IPS DF 6.9 (cell line): Measurements from ENCODE around the gene ZAP70.
A peak's percentile ranks its signal among the peaks of the same experiment; 100 is the strongest.
"Not testable (repeated sequence)": the region's sequence is repeated elsewhere in the genome, so short reads cannot be mapped to it uniquely, and the experiment has no call there.

ENCODE experiments used
- DNase-seq: peaks from one replicate; pipeline ENCODE4 v3.0.0-alpha.2; 2013; ENCODE audit warnings: low read depth, low spot score
- H3K27ac ChIP-seq: one replicate; pipeline ENCODE4 v1.5.1; 2013; ENCODE audit warnings: low read length, control low read depth
- H3K27me3 ChIP-seq: 2 replicates; pipeline ENCODE4 v1.6.1; 2013; ENCODE audit warnings: mild to moderate bottlenecking, low read length; ENCODE audit not compliant: control insufficient read depth, insufficient read depth
- H3K36me3 ChIP-seq: 2 replicates; pipeline ENCODE4 v1.6.1; 2013; ENCODE audit warnings: low read length; ENCODE audit not compliant: control insufficient read depth, insufficient read depth
- H3K4me1 ChIP-seq: 2 replicates; pipeline ENCODE4 v1.6.1; 2013; ENCODE audit warnings: low read length; ENCODE audit not compliant: control insufficient read depth, insufficient read depth
- H3K4me3 ChIP-seq: 2 replicates; pipeline ENCODE4 v1.5.1; 2013; ENCODE audit warnings: mild to moderate bottlenecking, low read length
- H3K9me3 ChIP-seq: 2 replicates; pipeline ENCODE4 v1.6.1; 2013; ENCODE audit warnings: low read length, inconsistent platforms; ENCODE audit not compliant: control insufficient read depth, insufficient read depth
- WGBS: extraction: QIAGEN DNeasy Blood & Tissue Kit; methylation state at CpG from one replicate; pipeline ENCODE4 v1.1.7; 2013; ENCODE audit warnings: mixed read lengths, missing lambda C conversion rate; ENCODE audit not compliant: insufficient read length, insufficient coverage; 5-methylcytosine and 5-hydroxymethylcytosine counted together

The ZAP70 gene

GRCh38 chr2:97675430-97676113 is 37.8 kb upstream of the ZAP70 start:
- Histone ChIP-seq H3K36me3 (no peaks in the 10 kb centered on the region), H3K9me3 (no peaks in the 10 kb centered on the region), H3K27ac (no peak overlapping the region), H3K4me1 (no peaks in the 10 kb centered on the region), H3K27me3 (no peaks in the 10 kb centered on the region), H3K4me3 (no peak overlapping the region)
- no CpG with 5 or more reads among the region's 5 CpGs for WGBS
- no peak for DNase-seq

GRCh38 chr2:97676620-97677019 is 36.8 kb upstream of the ZAP70 start:
- H3K4me3 ChIP-seq = no peak overlapping the region

GRCh38 chr2:97677480-97677879 is 35.9 kb upstream of the ZAP70 start:
- Histone ChIP-seq H3K4me3 (no peak overlapping the region), H3K9me3 (no peaks in the 10 kb centered on the region), H3K27me3 (no peaks in the 10 kb centered on the region), H3K36me3 (no peaks in the 10 kb centered on the region), H3K4me1 (no peaks in the 10 kb centered on the region), H3K27ac (no peak overlapping the region)
- DNase-seq = no peak
- no CpG with 5 or more reads among the region's 2 CpGs for WGBS

More at GRCh38 chr2:97676620-97677019, 36.8 kb upstream of the ZAP70 start:
- no peaks in the 10 kb centered on the region for H3K27me3 ChIP-seq
- no peaks in the 10 kb centered on the region for H3K9me3 ChIP-seq
- no peaks in the 10 kb centered on the region for H3K4me1 ChIP-seq
- DNase-seq = no peak
- H3K27ac ChIP-seq = no peak overlapping the region
- no CpG with 5 or more reads among the region's 1 CpG for WGBS
- no peaks in the 10 kb centered on the region for H3K36me3 ChIP-seq

GRCh38 chr2:97678298-97678697 is 35.1 kb upstream of the ZAP70 start:
- H3K4me3 ChIP-seq = no peak overlapping the region
- DNase-seq = no peak
- H3K27me3 ChIP-seq = no peaks in the 10 kb centered on the region
- no peaks in the 10 kb centered on the region for H3K9me3 ChIP-seq
- H3K27ac ChIP-seq = no peak overlapping the region
- no peaks in the 10 kb centered on the region for H3K4me1 ChIP-seq
- no peaks in the 10 kb centered on the region for H3K36me3 ChIP-seq
- WGBS = no CpG with 5 or more reads among the region's 1 CpG

GRCh38 chr2:97687235-97687634 is 26.1 kb upstream of the ZAP70 start:
- not testable (repeated sequence) for H3K4me1 ChIP-seq, H3K9me3 ChIP-seq, H3K27ac ChIP-seq, H3K36me3 ChIP-seq, H3K27me3 ChIP-seq, H3K4me3 ChIP-seq, DNase-seq
- no CpG with 5 or more reads among the region's 3 CpGs for WGBS

GRCh38 chr2:97688062-97688827 is 25.1 kb upstream of the ZAP70 start:
- H3K4me3 ChIP-seq = no peak overlapping the region
- no peaks in the 10 kb centered on the region for H3K27me3 ChIP-seq
- H3K27ac ChIP-seq = no peak overlapping the region
- no peaks in the 10 kb centered on the region for H3K36me3 ChIP-seq
- no peak for DNase-seq
- H3K4me1 ChIP-seq = peaks cover 2% of the 10 kb centered on the region; the same call in 1 of the 2 replicates
- no CpG with 5 or more reads among the region's 11 CpGs for WGBS
- H3K9me3 ChIP-seq = no peaks in the 10 kb centered on the region

GRCh38 chr2:97691166-97691565 is 22.2 kb upstream of the ZAP70 start:
- Histone ChIP-seq H3K27me3 (no peaks in the 10 kb centered on the region), H3K9me3 (no peaks in the 10 kb centered on the region), H3K4me1 (peaks cover 2% of the 10 kb centered on the region; the same call in 1 of the 2 replicates), H3K36me3 (no peaks in the 10 kb centered on the region), H3K27ac (no peak overlapping the region), H3K4me3 (no peak overlapping the region)
- no CpG with 5 or more reads among the region's 6 CpGs for WGBS
- DNase-seq = peak; percentile 29

GRCh38 chr2:97693476-97693875 is 19.9 kb upstream of the ZAP70 start:
- DNase-seq = no peak
- no peaks in the 10 kb centered on the region for H3K9me3 ChIP-seq
- H3K4me3 ChIP-seq = no peak overlapping the region
- H3K4me1 ChIP-seq = peaks cover 2% of the 10 kb centered on the region; the same call in 1 of the 2 replicates
- H3K27me3 ChIP-seq = no peaks in the 10 kb centered on the region
- no peaks in the 10 kb centered on the region for H3K36me3 ChIP-seq
- no peak overlapping the region for H3K27ac ChIP-seq

- WGBS = no CpG with 5 or more reads among the region's 5 CpGs
- no peaks in the 10 kb centered on the region for H3K9me3 ChIP-seq
- no peak for DNase-seq
- no peak overlapping the region for H3K27ac ChIP-seq
- H3K27me3 ChIP-seq = no peaks in the 10 kb centered on the region
- H3K36me3 ChIP-seq = no peaks in the 10 kb centered on the region
- H3K4me1 ChIP-seq = peaks cover 2% of the 10 kb centered on the region; the same call in 1 of the 2 replicates
- H3K4me3 ChIP-seq = no peak overlapping the region
Observed at GRCh38 chr2:97695744-97696143, 17.6 kb upstream of the ZAP70 start.

GRCh38 chr2:97697252-97698235 is 15.8 kb upstream of the ZAP70 start:
- peak; percentile 57 for DNase-seq
- WGBS = no CpG with 5 or more reads among the region's 14 CpGs
- Histone ChIP-seq H3K4me1 (no peaks in the 10 kb centered on the region), H3K36me3 (no peaks in the 10 kb centered on the region), H3K4me3 (no peak overlapping the region), H3K9me3 (no peaks in the 10 kb centered on the region), H3K27me3 (no peaks in the 10 kb centered on the region), H3K27ac (no peak overlapping the region)
